ENCODE data around the gene IFT81. TPM values are rescaled to one million over a fixed set of nuclear protein-coding genes. Genes with fewer than 3 reads are reported as not detected.

IFT81 gene
- total and polyA plus RNA-seq, 2 donors (not counting 1 experiment from before 2014, with no cell fraction given) = 0.43 to 6.8 TPM

DNA sequence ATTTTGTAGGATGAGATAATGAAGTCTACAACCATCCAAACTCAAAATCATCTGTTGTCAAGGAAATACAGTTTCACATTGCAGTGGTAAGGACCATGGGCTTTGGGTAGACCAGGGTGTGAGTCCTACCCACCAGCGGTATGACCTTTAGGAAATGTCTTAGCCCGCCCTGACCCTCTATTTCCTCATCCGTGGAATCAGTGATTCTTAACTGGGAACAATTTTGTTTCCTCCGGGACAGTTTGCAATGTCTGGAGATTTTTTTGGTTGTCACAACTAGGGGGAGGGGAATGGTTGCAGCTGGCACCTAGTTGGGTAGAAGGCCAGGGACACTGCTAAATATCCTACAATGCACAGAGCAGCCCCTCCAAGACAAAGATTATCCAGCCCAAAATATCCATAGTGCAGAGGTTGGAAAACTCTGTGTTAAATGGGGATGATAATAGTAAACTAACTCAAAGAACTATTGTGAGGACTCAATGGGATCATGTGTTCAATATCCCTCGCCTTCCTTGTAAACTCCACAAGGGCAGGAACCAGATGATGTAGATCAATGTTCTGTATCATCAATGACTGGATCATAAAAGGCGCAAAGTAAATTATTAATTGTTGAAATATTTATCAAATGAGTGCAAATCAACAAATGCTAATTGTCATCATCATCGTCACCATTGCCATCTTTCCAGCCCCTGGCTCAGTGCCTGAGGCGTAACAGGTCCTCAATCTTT is 15.7 kb upstream of the IFT81 start:
- H3K79me2 ChIP-seq (ENCODE audit: control insufficient read depth, insufficient read depth, low read length) = no peaks in the 10 kb centered on the region
- TF ChIP-seq, protein P1, sequence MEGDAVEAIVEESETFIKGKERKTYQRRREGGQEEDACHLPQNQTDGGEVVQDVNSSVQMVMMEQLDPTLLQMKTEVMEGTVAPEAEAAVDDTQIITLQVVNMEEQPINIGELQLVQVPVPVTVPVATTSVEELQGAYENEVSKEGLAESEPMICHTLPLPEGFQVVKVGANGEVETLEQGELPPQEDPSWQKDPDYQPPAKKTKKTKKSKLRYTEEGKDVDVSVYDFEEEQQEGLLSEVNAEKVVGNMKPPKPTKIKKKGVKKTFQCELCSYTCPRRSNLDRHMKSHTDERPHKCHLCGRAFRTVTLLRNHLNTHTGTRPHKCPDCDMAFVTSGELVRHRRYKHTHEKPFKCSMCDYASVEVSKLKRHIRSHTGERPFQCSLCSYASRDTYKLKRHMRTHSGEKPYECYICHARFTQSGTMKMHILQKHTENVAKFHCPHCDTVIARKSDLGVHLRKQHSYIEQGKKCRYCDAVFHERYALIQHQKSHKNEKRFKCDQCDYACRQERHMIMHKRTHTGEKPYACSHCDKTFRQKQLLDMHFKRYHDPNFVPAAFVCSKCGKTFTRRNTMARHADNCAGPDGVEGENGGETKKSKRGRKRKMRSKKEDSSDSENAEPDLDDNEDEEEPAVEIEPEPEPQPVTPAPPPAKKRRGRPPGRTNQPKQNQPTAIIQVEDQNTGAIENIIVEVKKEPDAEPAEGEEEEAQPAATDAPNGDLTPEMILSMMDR (IDR thresholded peaks at IDR 0.05) = no peak
- TF ChIP-seq EZH2 (IDR thresholded peaks at IDR 0.05; ENCODE audit: borderline replicate concordance, insufficient read depth, low read depth, low read length, poor library complexity, severe bottlenecking) = no peak
- intact Hi-C loops (cut with micrococcal nuclease) = loop anchor here (10.0 kb wide), 1 partner anchor 496 kb away; no protein-coding TSS in a partner anchor
- no peaks in the 10 kb centered on the region for H3K27me3 ChIP-seq (replicated peaks in 1 of 4; ENCODE audit: control extremely low read depth in 1 of 4, control insufficient read depth in 3 of 4, insufficient read depth in 4 of 4, low read length in 3 of 4)
- H3K9ac ChIP-seq (ENCODE audit: low read length) = no peak overlapping the region
- Mint-ChIP-seq H3K9me3 (ENCODE audit: insufficient read depth) (no peaks in the 10 kb centered on the region), H3K27me3 (peaks cover 7% of the 10 kb centered on the region), H3K4me1 (no peaks in the 10 kb centered on the region), H3K4me3 (no peak overlapping the region), H3K27ac (no peak overlapping the region)
- no peaks in the 10 kb centered on the region for H4K20me1 ChIP-seq (ENCODE audit: control insufficient read depth, insufficient read depth, low read length, poor library complexity, severe bottlenecking)
- no peak overlapping the region for H3K27ac ChIP-seq (ENCODE audit: low read length in 2 of 2)
- H3K9me3 ChIP-seq (ENCODE audit: control extremely low read depth in 1 of 3, control insufficient read depth in 2 of 3, insufficient read depth in 1 of 3, low read length in 2 of 3) = no peaks in the 10 kb centered on the region
- CTCF ChIA-PET = no interaction called here
- H2AFZ ChIP-seq (ENCODE audit: insufficient read depth, low read depth, low read length, poor library complexity, severe bottlenecking) = no peak overlapping the region
- ATAC-seq (ENCODE audit: low read depth) (no peak), DNase-seq (no peak)
- no peak overlapping the region for H3K4me2 ChIP-seq (replicated peaks; ENCODE audit: low read depth, low read length, poor library complexity, severe bottlenecking)
- no CpG with 5 or more reads among the region's 8 CpGs for WGBS (ENCODE audit: insufficient coverage)
- H3K36me3 ChIP-seq (replicated peaks in 1 of 2; ENCODE audit: control extremely low read depth in 1 of 2, control insufficient read depth in 1 of 2, extremely low read depth in 1 of 2, insufficient read depth in 2 of 2, low read length in 1 of 2) = no peaks in the 10 kb centered on the region
- H3K4me3 ChIP-seq (ENCODE audit: control extremely low read depth in 1 of 5, extremely low read depth in 1 of 5, insufficient read depth in 1 of 5, low read depth in 2 of 5, low read length in 4 of 5) = no peak overlapping the region
- no peaks in the 10 kb centered on the region for H3K4me1 ChIP-seq (ENCODE audit: control insufficient read depth in 2 of 2, insufficient read depth in 2 of 2, low read length in 2 of 2)
- POLR2A ChIA-PET = no interaction called here

GRCh38 chr12:110109037-110109836 is 14.9 kb upstream of the IFT81 start:
- CTCF ChIA-PET = no interaction called here
- no peaks in the 10 kb centered on the region for H4K20me1 ChIP-seq (ENCODE audit: control insufficient read depth, insufficient read depth, low read length, poor library complexity, severe bottlenecking)
- peaks cover 0 to 3% of the 10 kb centered on the region in 2 donors for H3K4me1 ChIP-seq (ENCODE audit: control insufficient read depth in 2 of 2, insufficient read depth in 2 of 2, low read length in 2 of 2)
- intact Hi-C loops (cut with micrococcal nuclease) = loop anchor here (10.0 kb wide), 1 partner anchor 496 kb away; no protein-coding TSS in a partner anchor
- H3K79me2 ChIP-seq (ENCODE audit: control insufficient read depth, insufficient read depth, low read length) = no peaks in the 10 kb centered on the region
- Mint-ChIP-seq H3K4me3 (no peak overlapping the region), H3K27me3 (peaks cover 7% of the 10 kb centered on the region), H3K27ac (no peak overlapping the region), H3K4me1 (peaks cover 4% of the 10 kb centered on the region), H3K9me3 (ENCODE audit: insufficient read depth) (no peaks in the 10 kb centered on the region)
- H3K9me3 ChIP-seq (ENCODE audit: control extremely low read depth in 1 of 3, control insufficient read depth in 2 of 3, insufficient read depth in 1 of 3, low read length in 2 of 3) = no peaks in the 10 kb centered on the region
- no peak overlapping the region for H3K4me3 ChIP-seq (ENCODE audit: control extremely low read depth in 1 of 5, extremely low read depth in 1 of 5, insufficient read depth in 1 of 5, low read depth in 2 of 5, low read length in 4 of 5)
- H3K27me3 ChIP-seq (replicated peaks in 1 of 4; ENCODE audit: control extremely low read depth in 1 of 4, control insufficient read depth in 3 of 4, insufficient read depth in 4 of 4, low read length in 3 of 4) = no peaks in the 10 kb centered on the region
- no peak for ATAC-seq (ENCODE audit: low read depth)
- no peaks in the 10 kb centered on the region for H3K36me3 ChIP-seq (replicated peaks in 1 of 2; ENCODE audit: control extremely low read depth in 1 of 2, control insufficient read depth in 1 of 2, extremely low read depth in 1 of 2, insufficient read depth in 2 of 2, low read length in 1 of 2)
- no peak overlapping the region for H2AFZ ChIP-seq (ENCODE audit: insufficient read depth, low read depth, low read length, poor library complexity, severe bottlenecking)
- WGBS (ENCODE audit: insufficient coverage) = 89% methylated on average over 11 of the region's 13 CpGs
- H3K27ac ChIP-seq (ENCODE audit: low read length in 2 of 2) = no peak overlapping the region
- TF ChIP-seq EZH2 (IDR thresholded peaks at IDR 0.05; ENCODE audit: borderline replicate concordance, insufficient read depth, low read depth, low read length, poor library complexity, severe bottlenecking) = no peak
- TF ChIP-seq, protein P1 (IDR thresholded peaks at IDR 0.05) = no peak
- H3K9ac ChIP-seq (ENCODE audit: low read length) = no peak overlapping the region
- no peak for DNase-seq
- no peak overlapping the region for H3K4me2 ChIP-seq (replicated peaks; ENCODE audit: low read depth, low read length, poor library complexity, severe bottlenecking)
- POLR2A ChIA-PET = no interaction called here

Measured in B cell (primary cell).